GM12891 (cell line): ENCODE results near the gene PAPOLG.
"Not testable (repeated sequence)": the region's sequence is repeated elsewhere in the genome, so short reads cannot be mapped to it uniquely, and the experiment has no call there.

Experiments
- DNase-seq: peaks from one replicate; pipeline ENCODE4 v3.0.0; 2011; ENCODE audit warnings: low spot score; ENCODE audit not compliant: insufficient read length
- FAIRE-seq: peaks from 2 replicates; lab custom pipeline; 2011; peaks lifted over from hg19 to GRCh38; lab: Jason Lieb, UNC
- PAX5 ChIP-seq: IDR thresholded peaks from 2 replicates; pipeline ENCODE4 v1.6.1; 2011; ENCODE audit warnings: low read length, moderate library complexity, mild to moderate bottlenecking; ENCODE audit not compliant: insufficient read depth, severe bottlenecking
- POLR2A ChIP-seq: IDR thresholded peaks from 2 replicates; pipeline ENCODE4 v1.6.1; 2011; ENCODE audit warnings: low read depth, low read length, control low read depth
- POLR2AphosphoS5 ChIP-seq: IDR thresholded peaks from 2 replicates; pipeline ENCODE4 v1.6.1; 2011; ENCODE audit warnings: low read depth, low read length, control low read depth
- POU2F2 ChIP-seq: IDR thresholded peaks from 2 replicates; pipeline ENCODE4 v1.6.1; 2011; ENCODE audit warnings: low read depth, mild to moderate bottlenecking, control low read depth, low read length, moderate library complexity
- SPI1 ChIP-seq: IDR thresholded peaks from 2 replicates; pipeline ENCODE4 v1.6.1; 2011; ENCODE audit warnings: low read depth, low read length, control low read depth
- TAF1 ChIP-seq: IDR thresholded peaks from 2 replicates; pipeline ENCODE4 v1.6.1; 2011; ENCODE audit warnings: low read depth, low read length, control low read depth

Gene PAPOLG

DNA sequence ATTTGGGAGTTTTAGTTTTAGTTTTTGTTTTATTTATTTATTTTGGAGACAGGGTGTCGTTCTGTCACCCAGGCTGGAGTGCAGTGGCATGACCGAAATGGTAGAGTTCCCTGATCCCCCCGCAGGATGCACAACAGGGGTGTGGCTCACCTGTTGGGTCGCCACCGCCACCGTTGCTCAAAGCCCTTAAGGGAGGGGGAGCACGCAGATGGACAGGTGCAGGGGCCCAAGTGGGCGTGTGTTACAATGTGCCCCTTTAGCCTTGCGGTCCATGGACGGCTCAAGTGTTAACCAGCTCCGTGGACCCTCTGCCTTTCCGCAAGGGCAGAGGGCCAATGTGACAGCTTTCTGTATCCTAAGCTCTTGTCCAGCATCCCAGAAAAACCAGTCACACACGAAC, 63.9 kb downstream of the PAPOLG start:
- no peak for DNase-seq
- TF ChIP-seq PAX5 (no peak), POU2F2 (no peak), TAF1 (no peak), POLR2A (no peak), SPI1 (no peak), POLR2AphosphoS5 (no peak)
- no peak for FAIRE-seq

DNA sequence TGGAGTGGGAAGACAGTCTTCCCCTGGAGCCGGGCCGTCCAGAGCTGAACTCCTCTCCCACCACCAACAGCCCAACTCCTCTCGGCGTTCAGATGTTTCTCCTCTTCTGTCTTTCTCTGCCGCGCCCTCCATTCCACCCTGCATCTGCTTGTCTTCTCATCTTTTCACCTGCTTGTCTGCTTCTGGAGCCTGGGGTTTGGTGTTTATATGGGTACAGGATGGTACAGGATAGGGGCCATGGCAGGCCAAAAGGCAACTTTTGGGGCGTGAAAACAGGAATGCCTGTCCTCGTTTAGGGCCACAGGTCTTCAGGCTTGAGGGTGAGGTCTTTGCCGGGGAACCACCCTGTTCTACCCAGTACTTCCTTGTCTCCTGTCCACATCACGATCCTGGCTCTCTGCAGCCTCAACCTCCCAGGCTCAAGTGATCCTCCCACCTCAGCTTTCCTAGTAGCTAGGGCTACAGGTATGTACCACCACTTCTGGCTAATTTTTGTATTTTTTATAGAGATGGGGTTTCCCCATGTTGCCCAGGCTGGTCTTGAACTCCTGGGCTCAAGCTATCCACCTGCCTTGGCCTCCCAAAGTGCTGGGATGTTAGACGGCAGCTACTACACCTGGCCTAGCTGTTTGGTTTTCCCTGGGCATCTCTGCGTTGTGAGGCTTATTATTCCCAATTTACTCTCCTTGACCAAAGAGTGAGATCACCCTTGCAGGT, 64.5 kb downstream of the PAPOLG start:
- no peak for TF ChIP-seq POLR2AphosphoS5
- no peak for TF ChIP-seq PAX5
- TF ChIP-seq TAF1, result no peak
- TF ChIP-seq POLR2A, result no peak
- TF ChIP-seq SPI1, result no peak
- DNase-seq, result no peak

DNA sequence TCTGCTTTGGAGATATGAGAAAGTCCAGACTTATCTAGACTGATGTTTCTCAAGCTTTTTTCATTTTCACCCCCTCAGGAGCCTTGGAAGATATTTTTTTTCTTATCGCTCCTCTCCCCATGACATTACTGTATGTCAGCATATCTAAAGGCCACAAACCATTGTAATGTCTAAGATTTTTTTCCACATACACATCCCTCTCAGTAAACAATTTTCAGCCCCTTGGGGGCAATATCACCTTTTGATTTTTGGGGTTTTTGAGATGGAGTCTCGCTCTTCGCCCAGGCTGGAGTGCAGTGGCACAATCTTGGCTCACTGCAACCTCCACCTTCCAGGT, 65.0 kb downstream of the PAPOLG start:
- FAIRE-seq, result no peak
- DNase-seq, result no peak
- TF ChIP-seq POU2F2 (no peak), POLR2AphosphoS5 (no peak), PAX5 (no peak), POLR2A (no peak), TAF1 (no peak), SPI1 (no peak)

More for the DNA sequence above, 64.5 kb downstream of the PAPOLG start:
- FAIRE-seq, result no peak

DNA sequence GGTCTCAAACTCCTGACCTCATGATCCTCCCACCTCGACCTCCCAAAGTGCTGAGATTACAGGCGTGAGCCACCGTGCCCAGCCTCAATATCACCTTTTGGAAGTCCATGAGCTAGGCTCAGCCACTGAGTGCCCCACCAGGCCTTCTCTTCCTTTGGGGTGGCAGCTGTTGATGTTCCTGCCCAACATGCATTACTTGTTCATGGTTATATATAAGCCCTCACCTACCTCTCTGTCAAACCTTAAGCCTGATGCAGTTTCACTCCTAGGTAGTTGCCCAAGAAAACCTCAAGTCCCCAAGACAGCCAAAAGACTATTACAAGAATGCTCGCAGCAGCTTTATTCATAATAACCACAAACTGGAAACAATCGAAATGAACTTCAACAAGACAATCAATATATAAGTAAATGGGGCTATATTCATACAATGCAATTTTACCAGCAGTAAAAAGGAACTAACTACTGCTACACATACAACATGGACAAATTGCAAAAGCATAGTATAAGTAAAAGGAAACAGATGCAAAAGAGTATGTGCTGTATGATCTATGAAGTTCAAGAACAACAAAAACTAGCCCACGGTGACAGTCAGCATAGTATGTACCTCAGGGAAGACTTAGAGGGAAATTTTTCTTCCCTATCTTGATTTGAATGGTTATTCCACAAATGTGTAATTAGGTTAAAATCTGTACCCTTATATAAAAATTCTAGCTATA, 65.7 kb downstream of the PAPOLG start:
- no peak for TF ChIP-seq POLR2AphosphoS5
- no peak for TF ChIP-seq POU2F2
- TF ChIP-seq TAF1, result no peak
- no peak for TF ChIP-seq POLR2A
- no peak for TF ChIP-seq PAX5
- no peak for TF ChIP-seq SPI1
- FAIRE-seq (no peak), DNase-seq (no peak)

DNA sequence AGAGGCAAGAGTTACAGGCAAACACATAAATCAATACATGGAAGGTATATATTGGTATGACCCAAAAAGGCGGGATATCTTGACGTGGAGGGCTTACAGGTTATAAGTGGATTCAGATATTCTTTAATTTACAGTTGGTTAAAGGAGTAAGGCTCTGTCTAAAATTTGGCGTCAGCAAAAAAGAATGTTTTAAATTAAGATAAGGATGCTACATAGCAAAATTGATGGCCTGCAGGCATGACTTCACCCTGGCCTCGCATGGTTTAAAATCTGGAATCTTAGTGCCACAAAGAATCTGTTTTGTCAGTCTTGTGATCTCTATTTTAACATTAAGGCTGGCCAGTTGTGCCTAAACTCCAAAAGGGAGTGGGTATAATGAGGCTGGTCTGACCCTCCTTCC, 66.9 kb downstream of the PAPOLG start:
- FAIRE-seq (no peak), DNase-seq (no peak)
- TF ChIP-seq POU2F2 (no peak), PAX5 (no peak), POLR2A (no peak), POLR2AphosphoS5 (no peak), SPI1 (no peak), TAF1 (no peak)

DNA sequence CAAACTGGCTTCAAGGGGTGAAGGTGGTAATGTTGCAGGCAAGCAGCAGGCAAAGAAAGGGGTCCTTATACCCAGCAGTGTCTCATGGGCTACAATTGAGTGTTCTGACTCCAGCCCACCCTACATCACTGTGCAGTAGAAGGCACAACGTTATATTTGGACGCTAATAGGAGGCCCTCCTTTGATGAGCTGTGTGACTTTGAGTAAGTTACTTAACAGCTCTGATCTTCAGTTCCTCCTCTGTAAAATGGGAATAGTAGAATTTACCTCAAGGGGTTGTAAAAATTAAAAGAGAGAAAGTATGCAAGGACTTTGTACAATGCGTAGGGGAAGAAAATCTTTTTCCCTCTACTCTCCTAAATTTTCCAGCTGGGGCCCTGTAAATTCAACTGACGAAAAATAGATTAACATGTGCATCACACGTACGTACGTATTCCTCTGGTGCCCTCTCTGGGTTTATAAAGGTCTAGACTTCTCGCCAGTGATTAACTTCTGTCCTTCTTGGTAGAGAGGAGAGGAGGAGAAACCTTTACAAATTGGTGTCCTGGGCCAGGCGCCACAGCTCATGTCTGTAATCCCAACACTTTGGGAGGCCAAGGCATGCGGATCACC, 67.7 kb downstream of the PAPOLG start:
- FAIRE-seq, result no peak
- TF ChIP-seq PAX5 (no peak), TAF1 (no peak), POLR2A (no peak), POLR2AphosphoS5 (no peak), SPI1 (no peak), POU2F2 (no peak)
- DNase-seq, result no peak

DNA sequence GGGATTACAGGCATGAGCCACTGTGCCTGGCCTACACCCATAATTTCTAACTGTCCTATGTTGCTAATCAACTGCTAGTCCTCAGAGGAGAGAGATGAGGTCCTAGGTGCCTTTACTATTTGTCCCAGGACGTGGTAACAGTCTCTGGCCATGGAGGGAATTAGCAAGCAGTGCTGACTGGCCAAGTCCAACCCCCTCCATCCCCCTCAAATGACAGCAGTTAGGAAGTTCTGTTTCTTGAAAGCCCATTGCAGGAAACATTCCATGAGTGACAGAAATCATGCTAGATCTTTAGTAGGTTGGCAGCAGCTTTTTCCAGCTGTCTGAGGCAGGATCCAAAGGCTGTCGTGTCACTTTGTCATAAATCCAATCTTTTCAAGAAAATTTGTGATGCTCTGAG, 69.6 kb downstream of the PAPOLG start:
- TF ChIP-seq PAX5 (no peak), TAF1 (no peak), SPI1 (no peak), POLR2AphosphoS5 (no peak), POU2F2 (no peak), POLR2A (no peak)
- no peak for FAIRE-seq

DNA sequence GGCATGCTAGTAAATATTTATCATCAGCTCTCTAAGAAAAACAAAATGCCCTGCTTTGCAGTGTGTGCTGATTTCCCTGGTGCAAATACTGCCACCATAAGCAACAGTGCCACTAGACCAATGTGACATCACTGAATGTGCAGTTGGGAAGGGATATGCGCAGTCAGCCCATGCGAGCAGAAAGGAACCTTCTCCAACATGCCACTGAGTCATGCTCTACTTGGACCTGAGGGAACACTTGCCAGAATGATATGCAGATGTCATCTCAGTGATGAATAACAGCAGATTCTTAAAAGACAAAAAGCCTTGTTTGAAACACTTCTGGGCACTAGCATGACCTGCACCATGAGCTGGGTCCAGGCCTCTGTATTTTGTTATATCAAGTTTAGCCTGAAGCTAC, 70.0 kb downstream of the PAPOLG start:
- DNase-seq, result no peak
- TF ChIP-seq POLR2A (no peak), PAX5 (no peak), POU2F2 (no peak), SPI1 (no peak), TAF1 (no peak), POLR2AphosphoS5 (no peak)
- FAIRE-seq, result no peak

More for the DNA sequence above, 69.6 kb downstream of the PAPOLG start:
- DNase-seq, result no peak

DNA sequence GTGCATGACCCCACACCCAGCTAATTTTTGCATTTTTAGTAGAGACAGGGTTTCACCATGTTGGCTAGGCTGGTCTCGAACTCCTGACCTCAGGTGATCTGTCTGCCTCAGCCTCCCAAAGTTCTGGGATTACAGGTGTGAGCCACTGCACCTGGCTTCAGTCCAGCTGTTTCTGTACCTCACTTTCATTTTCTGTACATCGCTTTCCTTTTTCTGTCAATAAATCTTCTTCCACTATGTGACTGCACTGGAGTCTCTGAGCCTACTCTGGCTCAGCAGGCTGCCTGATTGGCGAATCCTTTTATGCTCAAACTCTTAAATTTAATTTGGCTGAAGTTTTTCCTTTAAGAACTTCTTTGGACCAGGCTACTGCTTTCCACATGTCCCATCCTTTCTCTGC, 70.8 kb downstream of the PAPOLG start:
- not testable (repeated sequence) for FAIRE-seq, DNase-seq

DNA sequence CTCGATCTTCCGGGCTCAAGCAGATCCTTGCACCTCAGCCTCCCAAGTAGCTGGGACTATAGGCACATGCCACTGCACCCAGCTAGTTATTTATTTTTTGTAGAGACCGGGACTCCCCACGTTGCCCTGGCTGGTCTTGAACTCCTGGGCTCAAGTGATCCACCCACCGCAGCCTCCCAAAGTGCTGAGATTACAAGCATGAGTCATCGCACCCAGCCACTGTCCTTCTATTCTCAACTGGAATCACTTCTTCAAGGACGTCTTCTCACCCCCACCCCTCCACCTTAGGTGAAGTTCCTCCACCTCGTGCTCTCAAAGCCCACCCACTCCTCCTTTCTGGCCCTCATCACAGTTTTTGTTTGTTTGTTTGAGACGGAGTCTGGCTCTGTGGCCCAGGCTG, 71.3 kb downstream of the PAPOLG start:
- DNase-seq, result no peak
- no peak for FAIRE-seq
- TF ChIP-seq POLR2AphosphoS5, result no peak
- TF ChIP-seq POLR2A, result no peak
- no peak for TF ChIP-seq PAX5
- no peak for TF ChIP-seq POU2F2
- TF ChIP-seq TAF1, result no peak
- no peak for TF ChIP-seq SPI1
